Stimulated activated CD8-positive, alpha-beta memory T cell treated with anti-CD3 and anti-CD28 coated beads, Interleukin-15, amount 100 ng/mL, for 24 hours (primary cell): ENCODE measurements around the gene TWF2.
A peak's percentile ranks its signal among the peaks of the same experiment; 100 is the strongest.
"Not testable (repeated sequence)": the region's sequence is repeated elsewhere in the genome, so short reads cannot be mapped to it uniquely, and the experiment has no call there.

Experiments used
- DNase-seq: peaks from one replicate; pipeline ENCODE4 v3.0.0-alpha.2; 2020; ENCODE audit warnings: low read depth

TWF2 gene

GRCh38 chr3:52238761-52239701, at the start of gene TWF2:
Gene TWF2, minus strand, starts transcription at chr3:52239158. Its CDS starts 142 bp downstream, at chr3:52239016.
- DNase-seq: peak; percentile 76

GRCh38 chr3:52288674-52289073, 49.7 kb upstream of the TWF2 start:
- no peak for DNase-seq

GRCh38 chr3:52286777-52287110, 47.8 kb upstream of the TWF2 start:
- DNase-seq: no peak

- DNase-seq: not testable (repeated sequence)
Observed at GRCh38 chr3:52284051-52284450, 45.1 kb upstream of the TWF2 start.

GRCh38 chr3:52283306-52283705, 44.3 kb upstream of the TWF2 start:
- no peak for DNase-seq

- DNase-seq: no peak
Observed at GRCh38 chr3:52281981-52282801, 43.2 kb upstream of the TWF2 start.

- DNase-seq: no peak
Observed at GRCh38 chr3:52280050-52280461, 41.1 kb upstream of the TWF2 start.

GRCh38 chr3:52279596-52279995, 40.6 kb upstream of the TWF2 start:
- no peak for DNase-seq

- peak; percentile 100 for DNase-seq
Observed at GRCh38 chr3:52278510-52279069, 39.6 kb upstream of the TWF2 start, which contains the start of gene WDR82. Gene WDR82, minus strand, starts transcription at chr3:52278649. Its CDS starts 288 bp downstream, at chr3:52278361.

GRCh38 chr3:52277972-52278509, 39.1 kb upstream of the TWF2 start:
- peak; percentile 36 for DNase-seq

GRCh38 chr3:52277071-52277964, 38.4 kb upstream of the TWF2 start:
- DNase-seq: peak; percentile 47

GRCh38 chr3:52274781-52275180, 35.8 kb upstream of the TWF2 start:
- DNase-seq: not testable (repeated sequence)

GRCh38 chr3:52272831-52273230, 33.9 kb upstream of the TWF2 start:
- no peak for DNase-seq

- not testable (repeated sequence) for DNase-seq
Observed at GRCh38 chr3:52272172-52272571, 33.2 kb upstream of the TWF2 start.

GRCh38 chr3:52270252-52270754, 31.3 kb upstream of the TWF2 start:
- DNase-seq: no peak

GRCh38 chr3:52269776-52270175, 30.8 kb upstream of the TWF2 start:
- DNase-seq: no peak

GRCh38 chr3:52268036-52268435, 29.1 kb upstream of the TWF2 start:
- no peak for DNase-seq

GRCh38 chr3:52265387-52265786, 26.4 kb upstream of the TWF2 start:
- DNase-seq: no peak

GRCh38 chr3:52262447-52262846, 23.5 kb upstream of the TWF2 start:
- no peak for DNase-seq

GRCh38 chr3:52259448-52259847, 20.5 kb upstream of the TWF2 start:
- DNase-seq: no peak

- DNase-seq: no peak
Observed at GRCh38 chr3:52259035-52259434, 20.1 kb upstream of the TWF2 start.
